GM12872 (cell line): Measurements from ENCODE around the gene ACSF3.

ENCODE experiments used
- TF ChIP-seq, protein P1 (sequence below): IDR thresholded peaks from 3 replicates; pipeline ENCODE4 v1.5.1; 2011; ENCODE audit warnings: low read depth, mild to moderate bottlenecking, low read length, moderate library complexity; ENCODE audit not compliant: insufficient read depth

The ACSF3 gene

DNA sequence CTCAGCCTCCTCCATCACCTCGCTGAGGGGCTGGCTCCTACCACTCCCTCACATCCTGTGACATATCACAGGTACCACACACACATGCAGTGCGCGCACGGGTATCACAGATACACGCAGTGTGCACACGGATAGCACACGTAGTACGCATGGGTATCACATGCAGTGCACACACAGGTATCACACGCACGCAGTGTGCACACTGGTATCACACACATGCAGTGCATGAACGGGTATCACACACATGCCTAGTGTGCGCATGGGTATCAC, 30.1 kb downstream of the ACSF3 start:
- TF ChIP-seq, protein P1, sequence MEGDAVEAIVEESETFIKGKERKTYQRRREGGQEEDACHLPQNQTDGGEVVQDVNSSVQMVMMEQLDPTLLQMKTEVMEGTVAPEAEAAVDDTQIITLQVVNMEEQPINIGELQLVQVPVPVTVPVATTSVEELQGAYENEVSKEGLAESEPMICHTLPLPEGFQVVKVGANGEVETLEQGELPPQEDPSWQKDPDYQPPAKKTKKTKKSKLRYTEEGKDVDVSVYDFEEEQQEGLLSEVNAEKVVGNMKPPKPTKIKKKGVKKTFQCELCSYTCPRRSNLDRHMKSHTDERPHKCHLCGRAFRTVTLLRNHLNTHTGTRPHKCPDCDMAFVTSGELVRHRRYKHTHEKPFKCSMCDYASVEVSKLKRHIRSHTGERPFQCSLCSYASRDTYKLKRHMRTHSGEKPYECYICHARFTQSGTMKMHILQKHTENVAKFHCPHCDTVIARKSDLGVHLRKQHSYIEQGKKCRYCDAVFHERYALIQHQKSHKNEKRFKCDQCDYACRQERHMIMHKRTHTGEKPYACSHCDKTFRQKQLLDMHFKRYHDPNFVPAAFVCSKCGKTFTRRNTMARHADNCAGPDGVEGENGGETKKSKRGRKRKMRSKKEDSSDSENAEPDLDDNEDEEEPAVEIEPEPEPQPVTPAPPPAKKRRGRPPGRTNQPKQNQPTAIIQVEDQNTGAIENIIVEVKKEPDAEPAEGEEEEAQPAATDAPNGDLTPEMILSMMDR = no peak

DNA sequence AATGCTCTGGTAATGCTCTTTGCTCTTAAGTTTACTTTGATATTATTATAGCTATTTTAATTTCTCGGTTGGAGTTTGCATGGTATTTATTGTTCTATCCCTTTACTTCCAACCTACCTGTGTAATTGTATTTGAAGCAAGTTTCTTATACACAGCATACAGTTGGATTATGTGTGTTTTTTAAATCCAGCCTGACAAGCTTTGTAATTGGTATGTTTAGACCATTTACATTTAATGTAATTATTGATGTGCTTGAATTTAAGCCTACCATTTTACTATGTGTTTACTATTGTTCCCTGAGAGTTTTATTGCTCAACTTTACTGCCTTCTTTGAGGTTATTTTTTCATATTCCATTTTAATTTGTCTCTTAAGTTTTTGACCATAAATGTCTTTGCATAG, 35.7 kb downstream of the ACSF3 start:
- TF ChIP-seq, protein P1 = no peak

DNA sequence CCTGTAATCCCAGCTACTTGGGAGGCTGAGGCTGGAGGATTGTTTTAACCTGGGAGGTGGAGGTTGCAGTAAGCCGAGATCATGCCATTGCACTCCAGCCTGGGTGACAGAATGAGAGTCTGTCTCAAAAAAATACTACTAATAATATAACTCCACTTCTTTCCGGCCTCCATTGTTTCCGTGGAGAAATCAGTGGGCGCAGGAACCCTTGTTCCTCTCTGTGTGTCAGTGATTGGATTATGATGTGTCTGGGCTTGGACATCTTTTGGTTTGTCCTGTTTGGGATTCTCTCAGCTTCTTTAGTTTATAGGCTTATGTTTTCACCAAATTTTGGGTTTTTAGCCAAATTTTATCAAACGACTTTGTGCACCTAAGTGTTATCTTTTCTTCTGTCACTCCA, 36.8 kb downstream of the ACSF3 start:
- TF ChIP-seq, protein P1 = no peak

DNA sequence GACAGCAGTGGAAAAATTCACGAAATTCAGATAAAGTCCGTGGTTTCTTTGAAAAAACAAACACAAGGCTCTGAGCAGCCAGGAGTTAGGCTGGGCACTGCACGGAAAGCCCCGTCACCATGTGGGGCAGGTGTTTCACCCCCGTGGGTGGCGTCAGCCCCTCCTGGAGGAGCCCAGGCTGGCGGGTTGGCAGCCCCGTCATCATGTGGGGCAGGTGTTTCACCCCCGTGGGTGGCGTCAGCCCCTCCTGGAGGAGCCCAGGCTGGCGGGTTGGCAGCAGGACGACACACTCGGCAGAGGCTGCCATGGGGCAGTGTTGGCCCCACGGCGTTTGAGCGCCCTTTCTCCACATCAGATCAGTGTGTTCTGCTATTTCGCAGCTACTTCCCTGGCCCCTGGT, 38.1 kb downstream of the ACSF3 start:
- TF ChIP-seq, protein P1 = no peak

DNA sequence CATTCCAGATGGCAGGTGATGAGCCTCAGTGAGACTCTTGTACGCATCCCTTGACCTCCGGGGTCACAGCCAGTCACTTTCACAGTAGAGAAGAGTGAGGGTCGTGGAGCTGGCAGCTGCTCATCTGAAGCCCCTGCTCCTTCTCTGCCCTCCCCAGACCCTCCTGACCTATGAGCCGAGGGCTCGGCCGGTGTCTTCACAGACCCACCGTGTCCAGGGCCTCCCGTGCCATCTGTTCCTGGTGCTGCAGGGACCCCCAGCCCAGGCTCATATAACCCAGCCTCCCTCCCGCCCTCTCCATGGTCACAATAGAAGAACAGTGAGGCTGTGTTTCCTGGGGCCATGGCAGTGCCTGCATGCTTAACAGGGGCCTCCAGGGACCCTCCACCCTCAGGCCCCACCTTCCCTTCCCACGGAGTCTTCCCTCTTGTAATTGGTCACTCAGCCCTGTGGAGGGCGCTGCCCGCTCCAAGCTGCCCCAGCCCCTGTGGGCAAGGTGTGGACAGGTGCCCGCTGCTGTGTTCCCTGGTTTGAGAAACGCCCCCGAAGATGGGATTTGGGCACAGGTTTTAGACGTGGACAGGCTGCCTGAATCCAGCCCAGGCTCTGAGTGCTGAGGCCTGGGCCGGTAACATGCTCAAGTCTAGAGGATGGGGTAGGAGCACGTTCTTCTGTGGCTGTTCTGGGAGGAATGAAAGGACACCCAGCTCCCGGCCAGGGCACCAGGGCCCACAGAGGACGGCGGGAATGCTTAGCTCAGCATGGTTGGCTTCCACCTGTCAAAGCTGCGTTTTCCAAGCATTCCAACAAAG, 38.7 kb downstream of the ACSF3 start:
- TF ChIP-seq, protein P1 = no peak

DNA sequence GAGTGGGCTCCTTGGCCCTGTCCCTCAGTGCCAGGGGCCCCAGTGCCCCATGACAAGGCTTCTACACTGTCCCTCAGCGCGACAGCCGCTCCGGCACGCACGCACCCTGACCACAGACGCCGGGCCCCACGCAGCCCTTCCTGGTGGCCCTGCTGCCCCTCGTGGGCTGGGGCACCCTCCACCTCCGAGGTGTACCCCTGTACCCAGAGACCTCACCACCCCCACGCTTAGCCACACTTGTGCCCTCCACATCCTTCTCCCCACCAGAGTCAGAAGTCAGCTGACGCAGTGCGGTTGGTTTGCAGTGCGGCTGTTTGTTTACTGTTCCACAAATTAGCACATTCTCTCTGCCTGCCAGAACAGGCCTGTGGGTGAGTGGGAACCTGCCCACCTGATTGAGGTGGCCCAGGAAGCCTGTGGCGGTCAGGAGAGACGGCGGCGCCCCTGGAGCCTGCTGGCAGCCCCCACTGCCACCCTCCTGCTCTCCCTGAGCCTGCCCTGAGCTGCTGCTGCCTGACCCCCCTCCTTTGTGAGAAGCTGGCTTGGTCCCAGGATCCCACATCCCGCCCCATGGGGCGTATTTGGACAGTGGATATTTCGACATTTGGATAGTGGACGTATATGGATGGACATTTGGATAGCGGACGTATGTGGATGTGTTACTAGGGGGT, 39.9 kb downstream of the ACSF3 start:
- TF ChIP-seq, protein P1 = no peak

DNA sequence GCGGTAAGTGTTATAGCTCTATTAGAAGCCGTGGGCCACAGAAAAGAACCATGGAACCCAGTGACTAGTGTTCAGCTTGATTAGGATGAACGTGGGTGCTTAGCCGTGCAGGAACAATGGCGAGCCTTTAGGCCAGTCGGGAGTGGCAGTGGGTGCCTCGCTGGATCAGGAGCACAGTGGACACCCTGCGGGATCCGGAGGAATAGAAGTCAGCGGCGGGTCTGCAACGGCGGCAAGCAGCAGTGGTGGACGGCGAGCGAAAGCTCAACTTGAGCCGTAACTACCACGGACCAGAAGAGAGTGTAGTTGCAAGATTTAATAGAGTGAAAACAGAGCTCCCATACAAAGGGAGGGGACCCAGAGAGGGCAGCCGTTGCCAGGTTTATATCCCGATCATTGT, 40.6 kb downstream of the ACSF3 start:
- TF ChIP-seq, protein P1 = no peak
